K562 (cell line): Measurements from ENCODE around the gene BLTP2. TPM values are rescaled to one million over a fixed set of nuclear protein-coding genes. Genes with fewer than 3 reads are reported as not detected.

Experiments
- ARID4B ChIP-seq: sonication (generic); formaldehyde crosslinking; IDR thresholded peaks from 2 replicates; pipeline ENCODE4 v1.8.0; 2022; ENCODE audit warnings: mild to moderate bottlenecking, missing genetic modification reagents
- BCOR ChIP-seq: fragments of 450-650 bp; IDR thresholded peaks from 2 replicates; pipeline ENCODE4 v1.6.1; 2016
- HNRNPH1 ChIP-seq: fragments of 200-400 bp; formaldehyde crosslinking; optimal IDR thresholded peaks from 2 replicates; pipeline ENCODE3; 2017; ENCODE audit warnings: low read depth, mild to moderate bottlenecking, low read length, moderate library complexity
- POLR2G ChIP-seq: fragments of 200-400 bp; formaldehyde crosslinking; IDR thresholded peaks from 2 replicates; pipeline ENCODE4 v1.6.1; 2017; ENCODE audit warnings: low read depth, mild to moderate bottlenecking, antibody characterized with exemption, low read length, moderate library complexity
- TRIM24 ChIP-seq, 2 experiments: fragments of 450-650 bp; IDR thresholded peaks; 2 replicates each; pipeline ENCODE4 v1.6.1; 2016
- polyA plus RNA-seq, 8 experiments: library from polyadenylated mRNA; depleted of rRNA in 4 of 8; stranded (reverse) in 5 of 8; unstranded in 3 of 8; fragments of >200 nt; fragmentation: Nextera tagmentation in 2 of 8; fragmentation: Illumina TruSeq in 1 of 8; extraction: Ambion mirVana in 2 of 8; extraction: Trizol in 1 of 8; gene quantifications; 2 replicates each; pipeline versions ENCODE4 v1.2.1 to v1.2.3, GENCODE V29; 2011 to 2014; ENCODE audit warnings: inconsistent platforms in 1 of 8, missing spikeins in 1 of 8
- total RNA-seq, 7 experiments: library from RNA; depleted of rRNA in 6 of 7; stranded (reverse); fragments of >200 nt in 6 of 7; fragmentation: Illumina TruSeq in 2 of 7; extraction: Trizol in 2 of 7; gene quantifications; 2 replicates each; pipeline versions ENCODE4 v1.2.1 to v1.2.3, GENCODE V29; 2011 to 2021; ENCODE audit warnings: low replicate concordance in 1 of 7
- TF ChIP-seq, protein P1 (sequence below), 2 experiments: fragments of 450-650 bp; IDR thresholded peaks; 2 replicates each; pipeline ENCODE4 v1.6.1; 2016; ENCODE audit warnings: mild to moderate bottlenecking in 2 of 2, borderline replicate concordance in 1 of 2, low read depth in 1 of 2, moderate library complexity in 1 of 2
- TF ChIP-seq, protein P2 (sequence below): sonication (generic); formaldehyde crosslinking; IDR thresholded peaks from 2 replicates; pipeline ENCODE4 v1.8.1; 2023; ENCODE audit warnings: mild to moderate bottlenecking, missing genetic modification reagents

The BLTP2 gene
- total and polyA plus RNA-seq, 9 of the 15 experiments (the other 6 are each of a cell fraction or from before 2014, with no cell fraction given): 14.7 to 174 (median 103) TPM

DNA sequence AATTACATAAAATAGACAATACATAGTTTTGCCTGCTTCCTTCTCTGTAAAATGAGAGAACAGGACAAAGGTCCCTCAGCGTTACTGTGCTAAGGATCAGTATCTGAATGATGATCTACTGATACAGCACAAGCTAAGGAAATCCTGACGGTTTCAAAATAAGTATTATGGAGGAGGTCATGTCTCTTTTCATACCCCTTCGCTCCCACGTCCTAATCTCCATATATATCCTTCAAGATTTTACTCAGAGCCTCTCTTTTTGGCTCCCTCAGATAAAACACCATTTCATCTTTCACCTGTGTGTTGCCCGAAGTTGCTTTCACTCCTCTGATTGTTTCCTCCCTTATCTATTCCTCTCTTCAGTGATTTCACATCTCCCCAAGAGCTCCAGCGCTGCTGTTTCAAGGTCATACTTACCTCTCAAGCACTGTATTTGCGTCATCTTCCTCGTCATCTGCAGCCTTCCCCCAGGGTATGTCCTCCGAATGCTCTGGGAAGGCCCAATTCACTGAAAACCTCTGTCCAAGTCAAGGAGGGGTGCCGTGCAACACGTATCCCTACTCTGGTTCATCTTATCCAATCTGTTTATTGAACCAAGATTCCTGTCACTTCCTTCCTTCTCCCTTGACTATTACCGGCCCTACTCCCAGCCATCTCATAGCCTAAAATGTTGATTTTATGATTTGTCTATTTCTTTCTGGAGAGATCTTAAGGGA is 1.2 kb upstream of the BLTP2 start (continued):
- TF ChIP-seq, protein P1, sequence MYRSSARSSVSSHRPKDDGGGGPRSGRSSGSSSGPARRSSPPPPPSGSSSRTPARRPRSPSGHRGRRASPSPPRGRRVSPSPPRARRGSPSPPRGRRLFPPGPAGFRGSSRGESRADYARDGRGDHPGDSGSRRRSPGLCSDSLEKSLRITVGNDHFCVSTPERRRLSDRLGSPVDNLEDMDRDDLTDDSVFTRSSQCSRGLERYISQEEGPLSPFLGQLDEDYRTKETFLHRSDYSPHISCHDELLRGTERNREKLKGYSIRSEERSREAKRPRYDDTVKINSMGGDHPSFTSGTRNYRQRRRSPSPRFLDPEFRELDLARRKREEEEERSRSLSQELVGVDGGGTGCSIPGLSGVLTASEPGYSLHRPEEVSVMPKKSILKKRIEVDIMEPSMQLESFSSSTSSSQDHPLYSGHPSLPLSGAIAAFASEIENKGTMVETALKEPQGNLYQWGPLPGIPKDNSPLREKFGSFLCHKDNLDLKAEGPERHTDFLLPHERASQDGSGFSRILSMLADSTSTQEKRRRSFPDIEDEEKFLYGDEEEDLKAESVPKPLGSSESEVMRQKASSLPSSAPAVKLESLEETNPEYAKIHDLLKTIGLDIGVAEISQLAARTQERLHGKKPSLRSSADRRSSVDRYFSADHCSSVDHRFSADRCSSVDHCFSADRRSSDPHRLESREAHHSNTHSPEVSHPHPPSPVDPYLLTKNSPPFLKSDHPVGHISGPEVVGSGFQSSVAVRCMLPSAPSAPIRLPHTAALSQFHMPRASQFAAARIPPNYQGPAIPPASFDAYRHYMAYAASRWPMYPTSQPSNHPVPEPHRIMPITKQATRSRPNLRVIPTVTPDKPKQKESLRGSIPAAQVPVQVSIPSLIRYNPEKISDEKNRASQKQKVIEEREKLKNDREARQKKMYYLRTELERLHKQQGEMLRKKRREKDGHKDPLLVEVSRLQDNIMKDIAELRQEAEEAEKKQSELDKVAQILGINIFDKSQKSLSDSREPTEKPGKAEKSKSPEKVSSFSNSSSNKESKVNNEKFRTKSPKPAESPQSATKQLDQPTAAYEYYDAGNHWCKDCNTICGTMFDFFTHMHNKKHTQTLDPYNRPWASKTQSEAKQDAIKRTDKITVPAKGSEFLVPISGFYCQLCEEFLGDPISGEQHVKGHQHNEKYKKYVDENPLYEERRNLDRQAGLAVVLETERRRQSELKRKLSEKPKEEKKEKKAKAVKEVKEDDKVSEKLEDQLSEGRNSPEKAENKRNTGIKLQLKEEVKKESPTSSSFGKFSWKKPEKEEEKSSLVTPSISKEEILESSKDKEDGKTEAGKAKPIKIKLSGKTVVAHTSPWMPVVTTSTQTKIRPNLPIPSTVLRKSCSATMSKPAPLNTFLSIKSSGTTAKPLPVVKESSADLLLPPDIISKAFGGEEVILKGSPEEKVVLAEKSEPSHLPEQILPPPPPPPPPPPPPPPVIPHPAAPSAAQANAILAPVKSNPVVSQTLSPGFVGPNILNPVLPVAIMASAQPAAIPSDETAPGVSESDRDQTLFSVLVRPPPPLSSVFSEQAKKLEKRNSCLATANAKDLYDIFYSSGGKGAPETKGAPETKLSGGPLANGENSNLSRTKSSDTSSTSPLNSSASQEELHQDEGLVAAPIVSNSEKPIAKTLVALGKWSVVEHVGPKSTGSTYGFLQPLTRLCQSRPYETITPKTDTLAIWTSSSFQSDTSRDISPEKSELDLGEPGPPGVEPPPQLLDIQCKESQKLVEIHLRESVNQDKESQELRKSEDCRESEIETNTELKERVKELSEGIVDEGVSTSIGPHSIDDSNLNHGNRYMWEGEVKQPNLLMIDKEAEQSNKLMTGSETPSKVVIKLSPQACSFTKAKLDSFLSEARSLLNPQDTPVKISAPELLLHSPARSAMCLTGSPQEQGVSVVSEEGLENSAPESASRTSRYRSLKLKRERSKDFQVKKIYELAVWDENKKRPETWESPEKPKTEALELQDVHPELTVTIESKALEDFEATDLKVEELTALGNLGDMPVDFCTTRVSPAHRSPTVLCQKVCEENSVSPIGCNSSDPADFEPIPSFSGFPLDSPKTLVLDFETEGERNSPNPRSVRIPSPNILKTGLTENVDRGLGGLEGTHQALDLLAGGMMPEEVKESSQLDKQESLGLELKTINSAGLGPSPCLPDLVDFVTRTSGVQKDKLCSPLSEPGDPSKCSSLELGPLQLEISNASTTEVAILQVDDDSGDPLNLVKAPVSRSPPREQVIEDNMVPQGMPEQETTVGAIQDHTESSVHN (IDR thresholded peaks at IDR 0.05; ENCODE audit: borderline replicate concordance in 1 of 2, low read depth in 1 of 2): peak in 1 of 2 experiments; percentile 39; a peak in 1 of 4 replicates
- TF ChIP-seq BCOR (no peak; the same call in 1 of the 2 replicates), ARID4B (CRISPR knock-in tag) (no peak), POLR2G (no peak), TRIM24 (IDR thresholded peaks at IDR 0.05) (peak; percentile 30 to 43; a peak in 1 of 4 replicates), HNRNPH1 (no peak)
- TF ChIP-seq, protein P2, sequence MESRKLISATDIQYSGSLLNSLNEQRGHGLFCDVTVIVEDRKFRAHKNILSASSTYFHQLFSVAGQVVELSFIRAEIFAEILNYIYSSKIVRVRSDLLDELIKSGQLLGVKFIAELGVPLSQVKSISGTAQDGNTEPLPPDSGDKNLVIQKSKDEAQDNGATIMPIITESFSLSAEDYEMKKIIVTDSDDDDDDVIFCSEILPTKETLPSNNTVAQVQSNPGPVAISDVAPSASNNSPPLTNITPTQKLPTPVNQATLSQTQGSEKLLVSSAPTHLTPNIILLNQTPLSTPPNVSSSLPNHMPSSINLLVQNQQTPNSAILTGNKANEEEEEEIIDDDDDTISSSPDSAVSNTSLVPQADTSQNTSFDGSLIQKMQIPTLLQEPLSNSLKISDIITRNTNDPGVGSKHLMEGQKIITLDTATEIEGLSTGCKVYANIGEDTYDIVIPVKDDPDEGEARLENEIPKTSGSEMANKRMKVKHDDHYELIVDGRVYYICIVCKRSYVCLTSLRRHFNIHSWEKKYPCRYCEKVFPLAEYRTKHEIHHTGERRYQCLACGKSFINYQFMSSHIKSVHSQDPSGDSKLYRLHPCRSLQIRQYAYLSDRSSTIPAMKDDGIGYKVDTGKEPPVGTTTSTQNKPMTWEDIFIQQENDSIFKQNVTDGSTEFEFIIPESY (CRISPR knock-in tag): 0 out of 2 replicates have a peak, but pooled peaks have one; percentile 5
